ENCODE data around the gene OR5K3. TPM values are rescaled to one million over a fixed set of nuclear protein-coding genes. Genes with fewer than 3 reads are reported as not detected.
"Not testable (repeated sequence)": the region's sequence is repeated elsewhere in the genome, so short reads cannot be mapped to it uniquely, and the experiment has no call there.

The OR5K3 gene
- total RNA-seq, 1 donor from 2014 or later = not detected

GRCh38 chr3:98367464-98368246 is 22.8 kb upstream of the OR5K3 start:
- H3K4me3 ChIP-seq (ENCODE audit: low read length in 3 of 3) = no peak overlapping the region
- no peaks in the 10 kb centered on the region for H3K4me1 ChIP-seq (ENCODE audit: control insufficient read depth in 3 of 3, insufficient read depth in 3 of 3, low read length in 3 of 3)
- no peak overlapping the region for H3K27ac ChIP-seq (ENCODE audit: low read depth, low read length)
- H3K9ac ChIP-seq (ENCODE audit: low read depth in 1 of 3, low read length in 3 of 3) = no peak overlapping the region
- no peaks in the 10 kb centered on the region for H3K9me3 ChIP-seq (ENCODE audit: control insufficient read depth in 3 of 3, low read length in 3 of 3)
- no peaks in the 10 kb centered on the region for H3K36me3 ChIP-seq (ENCODE audit: control insufficient read depth in 3 of 3, insufficient read depth in 3 of 3, low read length in 3 of 3)
- no peaks in the 10 kb centered on the region for H3K27me3 ChIP-seq (ENCODE audit: control insufficient read depth in 3 of 3, insufficient read depth in 3 of 3, low read length in 3 of 3)

- H3K9me3 ChIP-seq (ENCODE audit: control insufficient read depth in 3 of 3, low read length in 3 of 3) = no peaks in the 10 kb centered on the region
- no peak overlapping the region for H3K4me3 ChIP-seq (ENCODE audit: low read length in 3 of 3)
- no peaks in the 10 kb centered on the region for H3K36me3 ChIP-seq (ENCODE audit: control insufficient read depth in 3 of 3, insufficient read depth in 3 of 3, low read length in 3 of 3)
- H3K4me1 ChIP-seq (ENCODE audit: control insufficient read depth in 3 of 3, insufficient read depth in 3 of 3, low read length in 3 of 3) = no peaks in the 10 kb centered on the region
- H3K27me3 ChIP-seq (ENCODE audit: control insufficient read depth in 3 of 3, insufficient read depth in 3 of 3, low read length in 3 of 3) = no peaks in the 10 kb centered on the region
- H3K9ac ChIP-seq (ENCODE audit: low read depth in 1 of 3, low read length in 3 of 3) = no peak overlapping the region
- no peak overlapping the region for H3K27ac ChIP-seq (ENCODE audit: low read depth, low read length)
These were observed 19.3 kb upstream of the OR5K3 start for GRCh38 chr3:98371186-98371585.

- Histone ChIP-seq H3K4me1 (ENCODE audit: control insufficient read depth in 3 of 3, insufficient read depth in 3 of 3, low read length in 3 of 3) (no peaks in the 10 kb centered on the region), H3K9ac (ENCODE audit: low read depth in 1 of 3, low read length in 3 of 3) (no peak overlapping the region), H3K9me3 (ENCODE audit: control insufficient read depth in 3 of 3, low read length in 3 of 3) (no peaks in the 10 kb centered on the region), H3K27ac (ENCODE audit: low read depth, low read length) (no peak overlapping the region), H3K36me3 (ENCODE audit: control insufficient read depth in 3 of 3, insufficient read depth in 3 of 3, low read length in 3 of 3) (no peaks in the 10 kb centered on the region), H3K27me3 (ENCODE audit: control insufficient read depth in 3 of 3, insufficient read depth in 3 of 3, low read length in 3 of 3) (no peaks in the 10 kb centered on the region), H3K4me3 (ENCODE audit: low read length in 3 of 3) (no peak overlapping the region)
These were observed 18.6 kb upstream of the OR5K3 start for GRCh38 chr3:98371853-98372252.

- H3K4me1 ChIP-seq (ENCODE audit: control insufficient read depth in 3 of 3, insufficient read depth in 3 of 3, low read length in 3 of 3) = no peaks in the 10 kb centered on the region
- no peaks in the 10 kb centered on the region for H3K27me3 ChIP-seq (ENCODE audit: control insufficient read depth in 3 of 3, insufficient read depth in 3 of 3, low read length in 3 of 3)
- no peak overlapping the region for H3K9ac ChIP-seq (ENCODE audit: low read depth in 1 of 3, low read length in 3 of 3)
- H3K36me3 ChIP-seq (ENCODE audit: control insufficient read depth in 3 of 3, insufficient read depth in 3 of 3, low read length in 3 of 3) = no peaks in the 10 kb centered on the region
- no peak overlapping the region for H3K27ac ChIP-seq (ENCODE audit: low read depth, low read length)
- H3K4me3 ChIP-seq (ENCODE audit: low read length in 3 of 3) = no peak overlapping the region
- H3K9me3 ChIP-seq (ENCODE audit: control insufficient read depth in 3 of 3, low read length in 3 of 3) = no peaks in the 10 kb centered on the region
These were observed 18.0 kb upstream of the OR5K3 start for GRCh38 chr3:98372445-98372844.

GRCh38 chr3:98376631-98377030 is 13.8 kb upstream of the OR5K3 start:
- no peak overlapping the region for H3K27ac ChIP-seq (ENCODE audit: low read depth, low read length)
- H3K9ac ChIP-seq (ENCODE audit: low read depth in 1 of 3, low read length in 3 of 3) = no peak overlapping the region
- H3K4me3 ChIP-seq (ENCODE audit: low read length in 3 of 3) = no peak overlapping the region
- H3K36me3 ChIP-seq (ENCODE audit: control insufficient read depth in 3 of 3, insufficient read depth in 3 of 3, low read length in 3 of 3) = no peaks in the 10 kb centered on the region
- no peaks in the 10 kb centered on the region for H3K4me1 ChIP-seq (ENCODE audit: control insufficient read depth in 3 of 3, insufficient read depth in 3 of 3, low read length in 3 of 3)
- H3K9me3 ChIP-seq (ENCODE audit: control insufficient read depth in 3 of 3, low read length in 3 of 3) = no peaks in the 10 kb centered on the region
- H3K27me3 ChIP-seq (ENCODE audit: control insufficient read depth in 3 of 3, insufficient read depth in 3 of 3, low read length in 3 of 3) = no peaks in the 10 kb centered on the region

- no peak overlapping the region for H3K27ac ChIP-seq (ENCODE audit: low read depth, low read length)
- H3K4me3 ChIP-seq (ENCODE audit: low read length in 3 of 3) = no peak overlapping the region
- no peaks in the 10 kb centered on the region for H3K27me3 ChIP-seq (ENCODE audit: control insufficient read depth in 3 of 3, insufficient read depth in 3 of 3, low read length in 3 of 3)
- H3K9ac ChIP-seq (ENCODE audit: low read depth in 1 of 3, low read length in 3 of 3) = no peak overlapping the region
- no peaks in the 10 kb centered on the region for H3K36me3 ChIP-seq (ENCODE audit: control insufficient read depth in 3 of 3, insufficient read depth in 3 of 3, low read length in 3 of 3)
- H3K4me1 ChIP-seq (ENCODE audit: control insufficient read depth in 3 of 3, insufficient read depth in 3 of 3, low read length in 3 of 3) = no peaks in the 10 kb centered on the region
- no peaks in the 10 kb centered on the region for H3K9me3 ChIP-seq (ENCODE audit: control insufficient read depth in 3 of 3, low read length in 3 of 3)
These were observed 2.3 kb upstream of the OR5K3 start for GRCh38 chr3:98388147-98388546.

GRCh38 chr3:98395101-98395500 is 4.6 kb downstream of the OR5K3 start:
- Histone ChIP-seq H3K36me3 (ENCODE audit: control insufficient read depth in 3 of 3, insufficient read depth in 3 of 3, low read length in 3 of 3) (no peaks in the 10 kb centered on the region), H3K9me3 (ENCODE audit: control insufficient read depth in 3 of 3, low read length in 3 of 3) (peaks cover 0 to 3% (median 0%) of the 10 kb centered on the region in 3 donors), H3K9ac (ENCODE audit: low read depth in 1 of 3, low read length in 3 of 3) (no peak overlapping the region), H3K4me3 (ENCODE audit: low read length in 3 of 3) (no peak overlapping the region), H3K4me1 (ENCODE audit: control insufficient read depth in 3 of 3, insufficient read depth in 3 of 3, low read length in 3 of 3) (no peaks in the 10 kb centered on the region), H3K27me3 (ENCODE audit: control insufficient read depth in 3 of 3, insufficient read depth in 3 of 3, low read length in 3 of 3) (no peaks in the 10 kb centered on the region), H3K27ac (ENCODE audit: low read depth, low read length) (no peak overlapping the region)

GRCh38 chr3:98396482-98396881 is 6.0 kb downstream of the OR5K3 start:
- not testable (repeated sequence) for H3K27ac ChIP-seq (ENCODE audit: low read depth, low read length); H3K27me3 ChIP-seq (ENCODE audit: control insufficient read depth in 3 of 3, insufficient read depth in 3 of 3, low read length in 3 of 3); H3K9me3 ChIP-seq (ENCODE audit: control insufficient read depth in 3 of 3, low read length in 3 of 3)

GRCh38 chr3:98398513-98398912 is 8.0 kb downstream of the OR5K3 start:
- Histone ChIP-seq H3K27ac (ENCODE audit: low read depth, low read length) (no peak overlapping the region), H3K36me3 (ENCODE audit: control insufficient read depth in 3 of 3, insufficient read depth in 3 of 3, low read length in 3 of 3) (no peaks in the 10 kb centered on the region), H3K4me1 (ENCODE audit: control insufficient read depth in 3 of 3, insufficient read depth in 3 of 3, low read length in 3 of 3) (no peaks in the 10 kb centered on the region), H3K27me3 (ENCODE audit: control insufficient read depth in 3 of 3, insufficient read depth in 3 of 3, low read length in 3 of 3) (no peaks in the 10 kb centered on the region), H3K9me3 (ENCODE audit: control insufficient read depth in 3 of 3, low read length in 3 of 3) (peaks cover 0 to 6% (median 6%) of the 10 kb centered on the region in 3 donors), H3K4me3 (ENCODE audit: low read length in 3 of 3) (no peak overlapping the region), H3K9ac (ENCODE audit: low read depth in 1 of 3, low read length in 3 of 3) (no peak overlapping the region)

More at GRCh38 chr3:98396482-98396881, 6.0 kb downstream of the OR5K3 start:
- not testable (repeated sequence) for H3K4me3 ChIP-seq (ENCODE audit: low read length in 3 of 3); H3K4me1 ChIP-seq (ENCODE audit: control insufficient read depth in 3 of 3, insufficient read depth in 3 of 3, low read length in 3 of 3); H3K9ac ChIP-seq (ENCODE audit: low read depth in 1 of 3, low read length in 3 of 3); H3K36me3 ChIP-seq (ENCODE audit: control insufficient read depth in 3 of 3, insufficient read depth in 3 of 3, low read length in 3 of 3)

- Histone ChIP-seq H3K9ac (ENCODE audit: low read depth in 1 of 3, low read length in 3 of 3) (no peak overlapping the region), H3K4me1 (ENCODE audit: control insufficient read depth in 3 of 3, insufficient read depth in 3 of 3, low read length in 3 of 3) (no peaks in the 10 kb centered on the region), H3K9me3 (ENCODE audit: control insufficient read depth in 3 of 3, low read length in 3 of 3) (peaks cover 0 to 15% (median 6%) of the 10 kb centered on the region in 3 donors), H3K36me3 (ENCODE audit: control insufficient read depth in 3 of 3, insufficient read depth in 3 of 3, low read length in 3 of 3) (no peaks in the 10 kb centered on the region), H3K27me3 (ENCODE audit: control insufficient read depth in 3 of 3, insufficient read depth in 3 of 3, low read length in 3 of 3) (no peaks in the 10 kb centered on the region), H3K4me3 (ENCODE audit: low read length in 3 of 3) (no peak overlapping the region), H3K27ac (ENCODE audit: low read depth, low read length) (no peak overlapping the region)
These were observed 12.0 kb downstream of the OR5K3 start for GRCh38 chr3:98402507-98402906.
